Measurements from ENCODE around the gene CPLX1. TPM values are rescaled to one million over a fixed set of nuclear protein-coding genes. Genes with fewer than 3 reads are reported as not detected.

The CPLX1 gene
- total RNA-seq, 4 donors from 2014 or later: 0.12 to 0.34 (median 0.13) TPM; not detected in 1

DNA sequence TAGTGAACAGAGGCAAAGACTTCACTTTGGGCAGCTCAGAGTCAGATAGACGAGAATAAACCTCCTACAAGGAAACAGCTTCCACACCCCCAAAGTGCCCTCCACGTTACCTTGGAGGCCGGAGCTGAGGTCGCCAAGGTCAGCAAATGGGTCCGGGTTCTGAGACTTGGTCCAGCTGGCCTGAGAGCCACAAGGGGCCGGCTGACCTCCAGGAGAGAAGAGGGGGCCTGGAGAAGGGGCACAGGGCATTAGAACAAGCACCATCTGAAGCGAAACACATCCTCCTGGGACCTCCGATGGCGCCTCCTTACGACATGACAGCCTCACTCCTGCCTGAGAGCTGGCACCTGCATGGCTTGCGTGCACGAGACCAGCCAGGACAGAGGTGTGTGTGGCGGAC lies 33.6 kb upstream of the CPLX1 start:
- DNase-seq (ENCODE audit: low spot score in 2 of 2): no peak
- WGBS, 2 donors: 90 to 94% methylated on average over 13 of the region's 13 CpGs
- intact Hi-C loops (cut with DNase I; ENCODE audit: low total_unique reads): no loop called here
- no peak overlapping the region for H3K4me3 ChIP-seq (ENCODE audit: low read depth, poor library complexity, severe bottlenecking)
- TF ChIP-seq POLR2A (IDR thresholded peaks at IDR 0.05): no peak
- TF ChIP-seq, protein P1, sequence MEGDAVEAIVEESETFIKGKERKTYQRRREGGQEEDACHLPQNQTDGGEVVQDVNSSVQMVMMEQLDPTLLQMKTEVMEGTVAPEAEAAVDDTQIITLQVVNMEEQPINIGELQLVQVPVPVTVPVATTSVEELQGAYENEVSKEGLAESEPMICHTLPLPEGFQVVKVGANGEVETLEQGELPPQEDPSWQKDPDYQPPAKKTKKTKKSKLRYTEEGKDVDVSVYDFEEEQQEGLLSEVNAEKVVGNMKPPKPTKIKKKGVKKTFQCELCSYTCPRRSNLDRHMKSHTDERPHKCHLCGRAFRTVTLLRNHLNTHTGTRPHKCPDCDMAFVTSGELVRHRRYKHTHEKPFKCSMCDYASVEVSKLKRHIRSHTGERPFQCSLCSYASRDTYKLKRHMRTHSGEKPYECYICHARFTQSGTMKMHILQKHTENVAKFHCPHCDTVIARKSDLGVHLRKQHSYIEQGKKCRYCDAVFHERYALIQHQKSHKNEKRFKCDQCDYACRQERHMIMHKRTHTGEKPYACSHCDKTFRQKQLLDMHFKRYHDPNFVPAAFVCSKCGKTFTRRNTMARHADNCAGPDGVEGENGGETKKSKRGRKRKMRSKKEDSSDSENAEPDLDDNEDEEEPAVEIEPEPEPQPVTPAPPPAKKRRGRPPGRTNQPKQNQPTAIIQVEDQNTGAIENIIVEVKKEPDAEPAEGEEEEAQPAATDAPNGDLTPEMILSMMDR (IDR thresholded peaks at IDR 0.05): no peak

DNA sequence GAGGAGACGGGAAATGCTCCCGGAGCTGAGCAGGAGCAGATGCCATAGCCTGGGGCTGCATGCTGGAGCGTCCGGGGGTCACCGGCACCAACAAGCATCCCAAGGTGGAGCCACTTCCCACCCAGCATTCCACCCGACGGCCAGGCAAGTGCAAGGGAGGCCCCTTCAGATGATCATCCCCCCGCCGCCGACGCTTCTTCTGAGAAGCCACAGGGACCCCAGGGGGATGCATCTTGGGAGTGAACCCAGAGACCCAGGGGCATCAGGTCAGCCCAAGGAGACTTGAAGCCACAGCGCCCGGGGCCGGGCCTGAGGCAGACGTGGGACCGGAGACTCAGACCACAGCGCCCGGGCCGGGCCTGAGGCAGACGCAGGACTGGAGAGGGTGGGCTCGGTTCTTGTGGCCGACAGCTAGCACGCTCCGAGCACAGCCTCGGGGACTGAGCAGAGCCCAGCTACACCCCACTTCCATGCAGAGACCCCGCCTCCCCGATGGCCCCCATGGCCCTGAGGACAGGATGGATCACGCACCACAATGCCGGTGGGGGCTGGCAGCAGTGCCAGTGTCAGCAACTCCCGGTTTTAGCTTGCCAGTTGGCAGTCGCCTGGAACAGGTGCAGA lies 33.0 kb upstream of the CPLX1 start:
- H3K4me3 ChIP-seq (ENCODE audit: low read depth, poor library complexity, severe bottlenecking): no peak overlapping the region
- intact Hi-C loops (cut with DNase I; ENCODE audit: low total_unique reads): no loop called here
- no peak for TF ChIP-seq POLR2A (IDR thresholded peaks at IDR 0.05)
- TF ChIP-seq, protein P1 (IDR thresholded peaks at IDR 0.05): no peak
- no peak for DNase-seq (ENCODE audit: low spot score in 2 of 2)
- 83 to 85% methylated on average over 19 to 31 of the region's 31 CpGs for WGBS, 2 donors

DNA sequence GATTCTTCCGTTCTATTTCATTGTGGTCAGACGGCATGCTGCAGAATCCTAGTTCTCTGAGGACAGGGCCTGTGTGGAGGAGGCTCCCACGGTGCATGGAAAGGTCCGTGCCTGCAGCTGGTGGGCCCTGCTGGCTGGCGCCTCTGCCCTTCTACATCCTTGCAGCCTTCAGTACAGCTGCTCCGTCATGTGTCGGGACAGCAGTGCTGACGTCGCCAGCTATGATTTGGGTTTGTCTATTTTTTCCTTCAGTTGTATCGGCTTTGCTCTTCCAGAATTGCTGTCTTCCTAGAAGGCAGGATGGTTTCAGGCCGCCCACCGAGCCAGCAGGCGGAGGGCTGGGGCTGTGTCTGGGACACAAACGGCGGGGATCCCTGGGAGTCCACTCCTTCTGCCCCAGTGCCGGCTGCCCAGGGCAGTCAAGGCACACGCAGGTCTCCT lies 32.1 kb upstream of the CPLX1 start:
- DNase-seq (ENCODE audit: low spot score in 2 of 2): no peak
- intact Hi-C loops (cut with DNase I; ENCODE audit: low total_unique reads): no loop called here
- H3K4me3 ChIP-seq (ENCODE audit: low read depth, poor library complexity, severe bottlenecking): no peak overlapping the region
- no peak for TF ChIP-seq POLR2A (IDR thresholded peaks at IDR 0.05)
- TF ChIP-seq, protein P1 (IDR thresholded peaks at IDR 0.05): no peak
- 94 to 98% methylated on average over 17 of the region's 17 CpGs for WGBS, 2 donors

DNA sequence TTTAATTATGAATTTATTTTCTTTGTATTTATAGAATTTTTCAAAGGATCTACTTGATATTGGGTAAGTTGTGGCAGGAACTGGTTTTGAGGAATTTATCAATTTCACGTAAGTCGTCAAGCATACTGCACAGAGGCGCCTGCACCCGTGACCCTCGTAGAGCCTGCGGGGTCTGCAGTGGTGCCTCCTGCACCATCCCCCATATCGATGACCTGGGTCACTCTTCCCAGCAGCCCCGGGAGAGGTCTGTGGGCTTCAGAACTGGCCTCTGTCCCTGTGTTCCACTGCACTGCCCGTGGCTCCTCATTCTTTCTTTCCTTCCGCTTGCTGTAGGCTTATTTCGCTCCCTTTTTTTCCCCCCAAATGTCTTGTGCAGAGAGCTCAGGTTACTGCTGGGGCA lies 31.5 kb upstream of the CPLX1 start:
- no peak for TF ChIP-seq POLR2A (IDR thresholded peaks at IDR 0.05)
- TF ChIP-seq, protein P1 (IDR thresholded peaks at IDR 0.05): no peak
- H3K4me3 ChIP-seq (ENCODE audit: low read depth, poor library complexity, severe bottlenecking): no peak overlapping the region
- intact Hi-C loops (cut with DNase I; ENCODE audit: low total_unique reads): no loop called here
- 90 to 92% methylated on average over 11 of the region's 11 CpGs for WGBS, 2 donors
- no peak for DNase-seq (ENCODE audit: low spot score in 2 of 2)

DNA sequence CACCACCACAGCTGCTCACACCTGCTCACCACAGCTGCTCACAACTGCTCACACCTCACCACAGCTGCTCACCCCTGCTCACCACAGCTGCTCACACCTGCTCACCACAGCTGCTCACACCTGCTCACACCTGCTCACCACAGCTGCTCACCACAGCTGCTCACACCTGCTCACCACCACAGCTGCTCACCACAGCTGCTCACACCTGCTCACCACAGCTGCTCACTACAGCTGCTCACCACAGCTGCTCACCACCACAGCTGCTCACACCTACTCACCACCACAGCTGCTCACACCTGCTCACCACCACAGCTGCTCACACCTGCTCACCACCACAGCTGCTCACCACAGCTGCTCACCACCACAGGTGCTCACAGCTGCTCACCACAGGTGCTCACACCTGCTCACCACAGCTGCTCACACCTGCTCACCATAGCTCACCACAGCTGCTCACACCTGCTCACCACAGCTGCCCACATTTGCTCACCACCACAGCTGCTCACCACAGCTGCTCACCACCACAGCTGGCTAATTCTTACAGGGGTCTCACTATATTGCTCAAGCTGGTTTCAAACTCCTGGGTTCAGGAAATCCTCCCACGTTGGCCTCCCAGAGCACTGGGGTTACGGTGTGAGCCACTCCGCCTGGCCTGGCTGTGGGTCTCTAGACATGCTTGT lies 30.4 kb upstream of the CPLX1 start:
- no peak for DNase-seq (ENCODE audit: low spot score in 2 of 2)
- intact Hi-C loops (cut with DNase I; ENCODE audit: low total_unique reads): no loop called here
- TF ChIP-seq POLR2A (IDR thresholded peaks at IDR 0.05): no peak
- TF ChIP-seq, protein P1 (IDR thresholded peaks at IDR 0.05): no peak
- H3K4me3 ChIP-seq (ENCODE audit: low read depth, poor library complexity, severe bottlenecking): no peak overlapping the region
- WGBS, 2 donors: 89 to 95% methylated on average over 3 of the region's 3 CpGs
